Gastroesophageal sphincter (tissue), 3 donors: ENCODE measurements around the gene ASTE1.
"Not testable (repeated sequence)": the region's sequence is repeated elsewhere in the genome, so short reads cannot be mapped to it uniquely, and the experiment has no call there.

ENCODE experiments used
- CTCF ChIP-seq, 4 experiments: fragments of 200-600 bp in 2 of 4; fragments of 450-650 bp in 2 of 4; sonication (generic) in 1 of 4; IDR thresholded peaks; one replicate each; pipeline ENCODE4 v1.5.1; 2017 to 2019; ENCODE audit warnings: antibody characterized with exemption in 4 of 4, mild to moderate bottlenecking in 2 of 4, moderate library complexity in 2 of 4
- EP300 ChIP-seq: sonication (generic); formaldehyde crosslinking; IDR thresholded peaks from one replicate; pipeline ENCODE4 v1.6.1; 2017; ENCODE audit warnings: antibody characterized with exemption, mild to moderate bottlenecking
- POLR2A ChIP-seq, 2 donors: fragments of 450-650 bp; IDR thresholded peaks; one replicate each; pipeline ENCODE4 v1.6.1; 2017; ENCODE audit warnings: antibody characterized with exemption in 2 of 2, mild to moderate bottlenecking in 2 of 2, moderate library complexity in 1 of 2
- POLR2AphosphoS5 ChIP-seq: sonication (generic); formaldehyde crosslinking; IDR thresholded peaks from one replicate; pipeline ENCODE4 v1.6.1; 2017; ENCODE audit warnings: antibody characterized with exemption

GRCh38 chr3:131042271-131042985 lies 15.8 kb upstream of the ASTE1 start:
- not testable (repeated sequence) for TF ChIP-seq CTCF (IDR thresholded peaks at IDR 0.05); POLR2AphosphoS5; POLR2A (IDR thresholded peaks at IDR 0.05); EP300
